ENCODE measurements around the gene FAM98A.

FAM98A gene

DNA sequence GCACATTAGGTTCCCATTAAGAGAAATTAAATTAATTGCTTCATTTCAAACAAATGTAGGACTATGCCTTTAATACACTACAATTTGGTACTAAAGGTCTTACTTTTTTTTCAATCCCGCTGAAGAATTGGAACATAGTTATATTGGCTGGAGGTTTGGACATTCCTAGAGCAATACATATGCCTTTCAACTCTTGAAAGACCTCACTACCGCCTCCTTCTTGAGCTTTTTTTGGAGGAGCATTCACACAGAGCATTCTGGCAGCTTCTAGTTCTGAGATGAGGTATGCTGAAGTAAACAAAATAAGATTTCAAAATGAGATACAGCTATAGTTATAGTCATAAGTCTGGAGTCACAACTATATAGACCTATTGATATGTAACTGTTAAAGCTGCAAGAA, 10.9 kb downstream of the FAM98A start:
- TF ChIP-seq, protein P1, sequence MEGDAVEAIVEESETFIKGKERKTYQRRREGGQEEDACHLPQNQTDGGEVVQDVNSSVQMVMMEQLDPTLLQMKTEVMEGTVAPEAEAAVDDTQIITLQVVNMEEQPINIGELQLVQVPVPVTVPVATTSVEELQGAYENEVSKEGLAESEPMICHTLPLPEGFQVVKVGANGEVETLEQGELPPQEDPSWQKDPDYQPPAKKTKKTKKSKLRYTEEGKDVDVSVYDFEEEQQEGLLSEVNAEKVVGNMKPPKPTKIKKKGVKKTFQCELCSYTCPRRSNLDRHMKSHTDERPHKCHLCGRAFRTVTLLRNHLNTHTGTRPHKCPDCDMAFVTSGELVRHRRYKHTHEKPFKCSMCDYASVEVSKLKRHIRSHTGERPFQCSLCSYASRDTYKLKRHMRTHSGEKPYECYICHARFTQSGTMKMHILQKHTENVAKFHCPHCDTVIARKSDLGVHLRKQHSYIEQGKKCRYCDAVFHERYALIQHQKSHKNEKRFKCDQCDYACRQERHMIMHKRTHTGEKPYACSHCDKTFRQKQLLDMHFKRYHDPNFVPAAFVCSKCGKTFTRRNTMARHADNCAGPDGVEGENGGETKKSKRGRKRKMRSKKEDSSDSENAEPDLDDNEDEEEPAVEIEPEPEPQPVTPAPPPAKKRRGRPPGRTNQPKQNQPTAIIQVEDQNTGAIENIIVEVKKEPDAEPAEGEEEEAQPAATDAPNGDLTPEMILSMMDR (IDR thresholded peaks at IDR 0.05; ENCODE audit: borderline replicate concordance, control extremely low read depth, extremely low read depth, insufficient read depth, missing control alignments) = no peak
- no peak for DNase-seq (ENCODE audit: low spot score)
- in situ Hi-C loops (cut with MboI; ENCODE audit: low sequenced_read_pairs, unreplicated experiment) = loop anchor here (25.0 kb wide), 2 partner anchors 826 to 1026 kb away; no protein-coding TSS in a partner anchor

DNA sequence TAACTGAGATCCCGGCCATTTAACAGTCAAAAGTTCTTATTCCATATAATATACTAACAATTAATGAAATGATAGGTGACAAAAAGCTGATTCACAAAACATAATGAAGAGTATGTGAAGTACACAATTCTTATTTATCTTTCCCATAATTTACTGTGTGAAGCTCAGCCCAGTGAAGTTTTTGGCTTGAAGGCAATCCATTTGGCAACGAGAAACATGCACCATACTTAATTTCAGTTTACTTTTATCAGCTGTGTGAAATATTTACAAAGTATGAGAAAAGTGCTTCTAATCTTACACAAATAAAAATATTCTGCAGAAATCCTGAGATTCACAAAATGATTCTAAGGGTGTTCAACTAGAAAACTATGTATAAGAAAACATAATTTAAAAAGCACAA, 12.3 kb downstream of the FAM98A start:
- DNase-seq (ENCODE audit: low spot score) = no peak
- in situ Hi-C loops (cut with MboI; ENCODE audit: low sequenced_read_pairs, unreplicated experiment) = loop anchor here (25.0 kb wide), 2 partner anchors 824 to 1024 kb away; no protein-coding TSS in a partner anchor
- TF ChIP-seq, protein P1 (IDR thresholded peaks at IDR 0.05; ENCODE audit: borderline replicate concordance, control extremely low read depth, extremely low read depth, insufficient read depth, missing control alignments) = no peak

DNA sequence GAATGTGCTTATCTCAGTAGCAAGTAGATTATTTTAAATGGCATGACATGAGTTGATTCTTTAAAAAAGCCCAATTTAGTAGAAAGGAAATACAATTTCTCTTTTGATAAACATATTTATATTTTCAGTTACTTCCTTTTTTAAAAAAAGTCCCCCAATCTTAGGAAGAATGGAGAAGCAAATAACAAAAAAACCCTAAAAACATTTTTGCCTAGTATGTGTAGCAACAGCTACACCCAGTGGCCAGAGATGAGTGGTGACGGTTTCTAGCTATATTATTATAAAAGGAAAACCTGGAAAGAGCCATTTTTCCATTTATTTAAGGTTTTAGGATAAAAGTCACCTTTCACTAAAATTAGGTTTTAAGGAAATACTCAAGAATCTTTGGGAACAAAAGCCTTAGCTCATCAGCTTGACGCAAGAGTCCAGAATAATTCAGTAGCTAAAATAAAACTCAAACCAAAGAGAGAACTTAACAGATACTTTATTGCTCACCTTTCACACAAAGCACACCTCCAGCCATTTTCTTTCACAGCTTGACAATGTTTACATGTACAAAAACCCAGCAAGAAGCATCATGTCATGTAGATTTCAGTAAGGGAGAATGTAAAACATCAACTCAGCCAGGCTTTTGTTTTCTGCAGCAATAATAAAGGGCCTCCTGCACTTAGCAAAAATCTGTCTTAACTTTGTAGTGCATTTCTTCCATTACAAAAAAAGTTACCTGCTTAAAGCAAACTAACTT, 15.7 kb downstream of the FAM98A start:
- TF ChIP-seq, protein P1 (IDR thresholded peaks at IDR 0.05; ENCODE audit: borderline replicate concordance, control extremely low read depth, extremely low read depth, insufficient read depth, missing control alignments) = peak; percentile 71
- DNase-seq (ENCODE audit: low spot score) = peak; percentile 45
- in situ Hi-C loops (cut with MboI; ENCODE audit: low sequenced_read_pairs, unreplicated experiment) = loop anchor here (25.0 kb wide), 2 partner anchors 821 to 1021 kb away; no protein-coding TSS in a partner anchor

DNA sequence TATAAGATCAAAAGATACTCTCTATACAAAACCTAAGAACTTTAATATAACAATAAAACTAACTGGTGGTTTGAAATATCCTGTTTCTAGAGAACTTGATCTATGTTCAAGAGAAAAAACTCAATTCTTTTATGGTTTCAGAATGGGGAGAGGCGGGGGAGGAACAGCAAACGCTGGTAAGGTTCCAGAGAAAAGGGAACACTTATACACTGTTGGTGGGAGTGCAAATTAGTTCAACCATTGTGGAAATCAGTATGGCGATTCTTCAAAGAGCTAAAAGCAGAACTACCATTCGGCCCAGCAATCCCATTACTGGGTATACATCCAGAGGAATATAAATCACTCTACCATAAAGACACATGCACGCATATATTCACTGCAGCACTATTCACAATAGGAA, 17.2 kb downstream of the FAM98A start:
- TF ChIP-seq, protein P1 (IDR thresholded peaks at IDR 0.05; ENCODE audit: borderline replicate concordance, control extremely low read depth, extremely low read depth, insufficient read depth, missing control alignments) = no peak
- in situ Hi-C loops (cut with MboI; ENCODE audit: low sequenced_read_pairs, unreplicated experiment) = loop anchor here (25.0 kb wide), 2 partner anchors 820 to 1020 kb away; no protein-coding TSS in a partner anchor
- no peak for DNase-seq (ENCODE audit: low spot score)

DNA sequence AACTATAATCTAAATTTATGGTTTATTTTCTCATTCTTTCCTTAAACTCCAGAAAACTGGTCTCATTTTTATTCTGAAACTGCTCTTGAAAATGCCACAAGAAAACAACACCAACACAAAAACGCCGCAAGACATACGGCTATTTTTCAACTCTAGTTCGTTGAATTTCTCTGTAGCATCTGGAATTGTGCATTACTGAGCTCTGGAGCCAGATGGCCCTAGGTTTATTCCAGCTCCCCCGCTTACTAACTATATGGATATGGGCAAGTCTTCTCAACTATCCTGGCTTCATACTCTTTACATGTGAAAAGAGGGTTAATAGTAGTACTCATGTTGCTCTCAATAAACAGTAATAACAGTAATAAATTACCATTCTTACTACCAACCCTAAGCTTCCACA, 19.9 kb downstream of the FAM98A start:
- no peak for DNase-seq (ENCODE audit: low spot score)
- TF ChIP-seq, protein P1 (IDR thresholded peaks at IDR 0.05; ENCODE audit: borderline replicate concordance, control extremely low read depth, extremely low read depth, insufficient read depth, missing control alignments) = no peak
- in situ Hi-C loops (cut with MboI; ENCODE audit: low sequenced_read_pairs, unreplicated experiment) = loop anchor here (10.0 to 25.0 kb wide), 3 partner anchors 104 to 1017 kb away; partner anchors contain the start of gene RASGRP3

DNA sequence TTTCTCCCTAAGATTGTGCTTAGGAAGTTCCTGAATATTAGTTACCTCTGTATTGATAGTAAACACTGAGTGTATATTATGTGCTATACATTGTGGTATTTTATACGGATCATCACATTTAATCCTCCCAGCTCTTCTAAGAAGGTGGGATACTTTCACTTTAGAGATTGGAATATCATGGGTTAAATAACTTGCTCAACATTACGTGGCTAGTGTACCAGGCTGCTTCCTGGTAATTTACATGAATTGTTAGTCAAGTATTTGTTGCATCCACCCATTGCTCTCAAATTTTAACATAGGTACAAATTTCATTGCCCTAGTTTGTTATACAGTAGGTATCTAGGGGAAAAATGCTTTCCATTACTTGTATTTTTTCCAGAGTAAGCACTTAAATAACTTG, 21.4 kb downstream of the FAM98A start:
- DNase-seq (ENCODE audit: low spot score) = no peak
- TF ChIP-seq, protein P1 (IDR thresholded peaks at IDR 0.05; ENCODE audit: borderline replicate concordance, control extremely low read depth, extremely low read depth, insufficient read depth, missing control alignments) = no peak
- in situ Hi-C loops (cut with MboI; ENCODE audit: low sequenced_read_pairs, unreplicated experiment) = loop anchor here (10.0 to 25.0 kb wide), 3 partner anchors 103 to 1015 kb away; partner anchors contain the start of gene RASGRP3
